ENCODE data around the gene NAPB. TPM values are rescaled to one million over a fixed set of nuclear protein-coding genes. Genes with fewer than 3 reads are reported as not detected.

Gene NAPB
- polyA plus RNA-seq, 1 donor from 2014 or later = 133 TPM

DNA sequence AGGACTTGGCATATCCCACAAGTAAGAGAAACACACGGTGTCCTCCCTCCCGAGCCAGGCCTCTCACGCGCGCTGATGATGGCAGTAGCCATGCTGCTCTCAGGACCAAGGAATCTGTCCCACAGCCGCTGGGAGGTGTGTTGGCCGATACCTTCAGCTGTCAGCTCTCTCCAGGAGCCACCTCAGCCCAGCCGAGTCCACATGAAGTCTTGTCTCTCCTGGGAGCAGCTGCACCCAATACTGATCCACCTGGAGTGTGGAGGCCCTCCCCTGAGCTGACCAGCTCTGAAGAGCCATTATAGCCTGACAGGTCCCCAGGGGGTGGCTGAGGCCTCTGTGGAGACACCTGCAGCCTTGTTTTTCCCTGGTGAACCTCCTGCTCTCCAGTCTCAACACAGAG lies 94.5 kb downstream of the NAPB start:
- Histone ChIP-seq H3K9me2 (ENCODE audit: insufficient read depth, low read length) (no peaks in the 10 kb centered on the region), H3K4me2 (ENCODE audit: low read length) (no peak overlapping the region), H3K27ac (ENCODE audit: low read length) (no peak overlapping the region), H3F3A (ENCODE audit: insufficient read depth, low read length, poor library complexity, severe bottlenecking) (no peaks in the 10 kb centered on the region), H3K9ac (ENCODE audit: low read length) (no peak overlapping the region), H3K4me3 (ENCODE audit: low read length) (no peak overlapping the region), H3K27me3 (ENCODE audit: insufficient read depth, low read depth, low read length) (no peaks in the 10 kb centered on the region), H3K36me3 (ENCODE audit: insufficient read depth, low read length) (no peaks in the 10 kb centered on the region), H3K9me3 (ENCODE audit: low read length) (no peaks in the 10 kb centered on the region), H4K20me1 (ENCODE audit: insufficient read depth) (no peaks in the 10 kb centered on the region), H2AFZ (ENCODE audit: low read depth, low read length) (no peak overlapping the region), H3K79me2 (replicated peaks; ENCODE audit: insufficient read depth, low read length) (no peaks in the 10 kb centered on the region)
- TF ChIP-seq, protein P1, sequence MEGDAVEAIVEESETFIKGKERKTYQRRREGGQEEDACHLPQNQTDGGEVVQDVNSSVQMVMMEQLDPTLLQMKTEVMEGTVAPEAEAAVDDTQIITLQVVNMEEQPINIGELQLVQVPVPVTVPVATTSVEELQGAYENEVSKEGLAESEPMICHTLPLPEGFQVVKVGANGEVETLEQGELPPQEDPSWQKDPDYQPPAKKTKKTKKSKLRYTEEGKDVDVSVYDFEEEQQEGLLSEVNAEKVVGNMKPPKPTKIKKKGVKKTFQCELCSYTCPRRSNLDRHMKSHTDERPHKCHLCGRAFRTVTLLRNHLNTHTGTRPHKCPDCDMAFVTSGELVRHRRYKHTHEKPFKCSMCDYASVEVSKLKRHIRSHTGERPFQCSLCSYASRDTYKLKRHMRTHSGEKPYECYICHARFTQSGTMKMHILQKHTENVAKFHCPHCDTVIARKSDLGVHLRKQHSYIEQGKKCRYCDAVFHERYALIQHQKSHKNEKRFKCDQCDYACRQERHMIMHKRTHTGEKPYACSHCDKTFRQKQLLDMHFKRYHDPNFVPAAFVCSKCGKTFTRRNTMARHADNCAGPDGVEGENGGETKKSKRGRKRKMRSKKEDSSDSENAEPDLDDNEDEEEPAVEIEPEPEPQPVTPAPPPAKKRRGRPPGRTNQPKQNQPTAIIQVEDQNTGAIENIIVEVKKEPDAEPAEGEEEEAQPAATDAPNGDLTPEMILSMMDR (IDR thresholded peaks at IDR 0.05; ENCODE audit: poor library complexity, severe bottlenecking) = no peak
- TF ChIP-seq EZH2 (IDR thresholded peaks at IDR 0.05; ENCODE audit: borderline replicate concordance, insufficient read depth, low read length, poor library complexity, severe bottlenecking) (no peak), EP300 (conservative IDR thresholded peaks at IDR 0.05; ENCODE audit: poor library complexity, severe bottlenecking) (no peak), RAD21 (conservative IDR thresholded peaks at IDR 0.05) (no peak), POLR2AphosphoS5 (IDR thresholded peaks at IDR 0.05) (no peak), SMC3 (conservative IDR thresholded peaks at IDR 0.05; ENCODE audit: poor library complexity) (no peak), TAF1 (IDR thresholded peaks at IDR 0.05; ENCODE audit: low read depth) (no peak), MXI1 (conservative IDR thresholded peaks at IDR 0.05; ENCODE audit: poor library complexity, severe bottlenecking) (no peak)
- TF ChIP-seq, protein P2, sequence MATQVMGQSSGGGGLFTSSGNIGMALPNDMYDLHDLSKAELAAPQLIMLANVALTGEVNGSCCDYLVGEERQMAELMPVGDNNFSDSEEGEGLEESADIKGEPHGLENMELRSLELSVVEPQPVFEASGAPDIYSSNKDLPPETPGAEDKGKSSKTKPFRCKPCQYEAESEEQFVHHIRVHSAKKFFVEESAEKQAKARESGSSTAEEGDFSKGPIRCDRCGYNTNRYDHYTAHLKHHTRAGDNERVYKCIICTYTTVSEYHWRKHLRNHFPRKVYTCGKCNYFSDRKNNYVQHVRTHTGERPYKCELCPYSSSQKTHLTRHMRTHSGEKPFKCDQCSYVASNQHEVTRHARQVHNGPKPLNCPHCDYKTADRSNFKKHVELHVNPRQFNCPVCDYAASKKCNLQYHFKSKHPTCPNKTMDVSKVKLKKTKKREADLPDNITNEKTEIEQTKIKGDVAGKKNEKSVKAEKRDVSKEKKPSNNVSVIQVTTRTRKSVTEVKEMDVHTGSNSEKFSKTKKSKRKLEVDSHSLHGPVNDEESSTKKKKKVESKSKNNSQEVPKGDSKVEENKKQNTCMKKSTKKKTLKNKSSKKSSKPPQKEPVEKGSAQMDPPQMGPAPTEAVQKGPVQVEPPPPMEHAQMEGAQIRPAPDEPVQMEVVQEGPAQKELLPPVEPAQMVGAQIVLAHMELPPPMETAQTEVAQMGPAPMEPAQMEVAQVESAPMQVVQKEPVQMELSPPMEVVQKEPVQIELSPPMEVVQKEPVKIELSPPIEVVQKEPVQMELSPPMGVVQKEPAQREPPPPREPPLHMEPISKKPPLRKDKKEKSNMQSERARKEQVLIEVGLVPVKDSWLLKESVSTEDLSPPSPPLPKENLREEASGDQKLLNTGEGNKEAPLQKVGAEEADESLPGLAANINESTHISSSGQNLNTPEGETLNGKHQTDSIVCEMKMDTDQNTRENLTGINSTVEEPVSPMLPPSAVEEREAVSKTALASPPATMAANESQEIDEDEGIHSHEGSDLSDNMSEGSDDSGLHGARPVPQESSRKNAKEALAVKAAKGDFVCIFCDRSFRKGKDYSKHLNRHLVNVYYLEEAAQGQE (IDR thresholded peaks at IDR 0.05; ENCODE audit: borderline replicate concordance) = no peak

DNA sequence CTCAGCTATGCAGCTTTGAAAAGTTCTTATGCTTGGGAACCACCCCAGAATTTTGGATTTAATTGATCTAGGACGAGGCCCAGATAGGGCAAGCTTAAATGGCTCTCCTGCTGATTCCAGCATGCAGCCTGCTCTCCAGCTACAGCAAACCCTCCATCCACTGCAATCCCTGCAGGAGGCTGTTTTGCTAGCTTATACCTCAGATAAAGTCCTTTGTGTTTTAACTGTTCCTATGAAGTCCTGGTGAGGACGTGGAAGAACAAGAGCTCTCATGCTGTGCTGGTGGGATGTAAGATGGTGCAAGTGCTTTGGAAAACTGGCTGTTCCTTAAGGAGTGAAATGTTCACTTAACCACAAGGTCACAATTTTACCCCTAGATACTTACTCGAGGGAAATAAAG lies 96.2 kb downstream of the NAPB start:
- no peak overlapping the region for H3K4me2 ChIP-seq (ENCODE audit: low read length)
- no peaks in the 10 kb centered on the region for H4K20me1 ChIP-seq (ENCODE audit: insufficient read depth)
- no peak overlapping the region for H3K9ac ChIP-seq (ENCODE audit: low read length)
- H3K79me2 ChIP-seq (replicated peaks; ENCODE audit: insufficient read depth, low read length) = no peaks in the 10 kb centered on the region
- no peaks in the 10 kb centered on the region for H3K36me3 ChIP-seq (ENCODE audit: insufficient read depth, low read length)
- H3K9me2 ChIP-seq (ENCODE audit: insufficient read depth, low read length) = no peaks in the 10 kb centered on the region
- H2AFZ ChIP-seq (ENCODE audit: low read depth, low read length) = no peak overlapping the region
- no peaks in the 10 kb centered on the region for H3F3A ChIP-seq (ENCODE audit: insufficient read depth, low read length, poor library complexity, severe bottlenecking)
- no peak for TF ChIP-seq EZH2 (IDR thresholded peaks at IDR 0.05; ENCODE audit: borderline replicate concordance, insufficient read depth, low read length, poor library complexity, severe bottlenecking)
- TF ChIP-seq MXI1 (conservative IDR thresholded peaks at IDR 0.05; ENCODE audit: poor library complexity, severe bottlenecking) = no peak
- no peak for TF ChIP-seq POLR2AphosphoS5 (IDR thresholded peaks at IDR 0.05)
- TF ChIP-seq TAF1 (IDR thresholded peaks at IDR 0.05; ENCODE audit: low read depth) = no peak
- no peak for TF ChIP-seq SMC3 (conservative IDR thresholded peaks at IDR 0.05; ENCODE audit: poor library complexity)
- H3K4me3 ChIP-seq (ENCODE audit: low read length) = no peak overlapping the region
- H3K27ac ChIP-seq (ENCODE audit: low read length) = no peak overlapping the region
- no peaks in the 10 kb centered on the region for H3K27me3 ChIP-seq (ENCODE audit: insufficient read depth, low read depth, low read length)
- no peaks in the 10 kb centered on the region for H3K9me3 ChIP-seq (ENCODE audit: low read length)

Small RNA genes within 50 kb of the gene (small RNA-seq; reads per million reads assigned to genes)
- gene RF00019 (0 to 1.2 (median 0) reads per million in 3 experiments), gene RNA5SP479 (0 reads per million in 3 experiments)

Other genes with a start within 250 kb of the NAPB start
- 46.3 and 57.3 TPM in 2 replicates for gene NXT1, start 70.7 kb downstream of the NAPB start, polyA plus RNA-seq
- gene GZF1, start 59.3 kb downstream of the NAPB start, polyA plus RNA-seq = 13.8 and 33.8 TPM in 2 replicates
- not detected in 2 replicates for gene CSTL1, start 18.2 kb upstream of the NAPB start, polyA plus RNA-seq
- gene CST11, start 31.4 kb upstream of the NAPB start, polyA plus RNA-seq = not detected in 2 replicates
- not detected in 2 replicates for gene CST8, start 69.6 kb upstream of the NAPB start, polyA plus RNA-seq
- not detected in 2 replicates for gene CST9L, start 147.0 kb upstream of the NAPB start, polyA plus RNA-seq
- not detected in 2 replicates for gene CST9, start 184.4 kb upstream of the NAPB start, polyA plus RNA-seq
- 52.4 and 54.6 TPM in 2 replicates for gene CST3, start 216.5 kb upstream of the NAPB start, polyA plus RNA-seq

Data from neural cell (in vitro differentiated cells).